Keratinocyte (primary cell): ENCODE data around the gene B3GNT9. TPM values are rescaled to one million over a fixed set of nuclear protein-coding genes. Genes with fewer than 3 reads are reported as not detected.

Source experiments
- DNase-seq: peaks from one replicate; pipeline ENCODE4 v3.0.0-alpha.2; 2011; ENCODE audit warnings: low read depth, missing footprints, low spot score
- FAIRE-seq: peaks from 2 replicates; lab custom pipeline; 2011; peaks lifted over from hg19 to GRCh38; lab: Jason Lieb, UNC
- H2AFZ ChIP-seq: 2 replicates; pipeline ENCODE4 v1.6.0; 2012; ENCODE audit warnings: low read length, control low read depth, inconsistent platforms; ENCODE audit not compliant: control insufficient read depth
- H3K27ac ChIP-seq: 2 replicates; pipeline ENCODE4 v1.5.1; 2011; ENCODE audit warnings: low read length; ENCODE audit not compliant: control insufficient read depth, insufficient read depth
- H3K27me3 ChIP-seq: 3 replicates; pipeline ENCODE4 v1.6.0; 2011; ENCODE audit warnings: low read length; ENCODE audit not compliant: control insufficient read depth, insufficient read depth; ENCODE audit errors: extremely low read depth
- H3K36me3 ChIP-seq, 2 experiments: 2 replicates in 1 of 2; 3 replicates in 1 of 2; pipeline ENCODE4 v1.5.1; 2011; ENCODE audit warnings: low read length in 2 of 2, mild to moderate bottlenecking in 1 of 2; ENCODE audit not compliant: control insufficient read depth in 2 of 2, insufficient read depth in 2 of 2; ENCODE audit errors: extremely low read depth in 1 of 2
- H3K4me1 ChIP-seq: 3 replicates; pipeline ENCODE4 v1.5.1; 2011; ENCODE audit warnings: low read length; ENCODE audit not compliant: control insufficient read depth, insufficient read depth; ENCODE audit errors: extremely low read depth
- H3K4me2 ChIP-seq: 3 replicates; pipeline ENCODE4 v1.6.0; 2011; ENCODE audit warnings: low read depth, low read length; ENCODE audit not compliant: control insufficient read depth, insufficient read depth; ENCODE audit errors: extremely low read depth
- H3K4me3 ChIP-seq, 3 experiments: fragments of 200-600 bp in 1 of 3; sonication (generic) in 1 of 3; 2 replicates in 2 of 3; 3 replicates in 1 of 3; pipeline ENCODE4 v1.5.1; 2011 to 2016; ENCODE audit warnings: low read length in 3 of 3, mild to moderate bottlenecking in 3 of 3, control low read depth in 2 of 3, inconsistent platforms in 1 of 3, low read depth in 1 of 3, mixed read lengths in 1 of 3, mixed run types in 1 of 3, moderate library complexity in 1 of 3; ENCODE audit not compliant: control insufficient read depth in 2 of 3, insufficient read depth in 2 of 3; ENCODE audit errors: extremely low read depth in 1 of 3
- H3K79me2 ChIP-seq: 2 replicates; pipeline ENCODE4 v1.6.0; 2012; ENCODE audit warnings: low read length; ENCODE audit not compliant: control insufficient read depth, insufficient read depth
- H3K9ac ChIP-seq: 3 replicates; pipeline ENCODE4 v1.6.0; 2011; ENCODE audit warnings: low read length; ENCODE audit not compliant: control insufficient read depth, insufficient read depth; ENCODE audit errors: extremely low read depth
- H3K9me1 ChIP-seq: 3 replicates; pipeline ENCODE4 v1.6.0; 2011; ENCODE audit warnings: low read length; ENCODE audit not compliant: control insufficient read depth, insufficient read depth; ENCODE audit errors: extremely low read depth
- H3K9me3 ChIP-seq: 2 replicates; pipeline ENCODE4 v1.5.1; 2012; ENCODE audit warnings: low read depth, low read length; ENCODE audit not compliant: control insufficient read depth
- H4K20me1 ChIP-seq: 3 replicates; pipeline ENCODE4 v1.6.0; 2011; ENCODE audit warnings: low read length; ENCODE audit not compliant: control insufficient read depth, insufficient read depth; ENCODE audit errors: extremely low read depth
- CTCF ChIP-seq, 3 experiments: IDR thresholded peaks in 1 of 3; conservative IDR thresholded peaks in 1 of 3; optimal IDR thresholded peaks in 1 of 3; 2 replicates in 2 of 3; 3 replicates in 1 of 3; pipeline versions ENCODE3 to v1.5.1; 2011; ENCODE audit warnings: low read length in 3 of 3, mild to moderate bottlenecking in 3 of 3, moderate library complexity in 2 of 3, control low read depth in 1 of 3, inconsistent platforms in 1 of 3; ENCODE audit not compliant: insufficient read depth in 2 of 3; ENCODE audit errors: extremely low read depth in 1 of 3
- EZH2 ChIP-seq: IDR thresholded peaks from one replicate; pipeline ENCODE4 v1.6.1; 2012; ENCODE audit warnings: inconsistent platforms, mild to moderate bottlenecking, low read length, moderate library complexity
- dilution Hi-C: fragments of 300-500 bp; cut with MboI; formaldehyde crosslinking; loops from one replicate; pipeline ENCODE4 v1.7.0; 2020; ENCODE audit warnings: low sequenced_read_pairs; ENCODE audit not compliant: extremely low pct_ligation_motif_present
- polyA plus RNA-seq, 5 experiments: library from polyadenylated mRNA; depleted of rRNA in 3 of 5; stranded (reverse) in 3 of 5; stranded (forward) in 1 of 5; unstranded in 1 of 5; fragments of >200 nt; gene quantifications; 1 replicate in 1 of 5; 2 replicates in 3 of 5; 3 replicates in 1 of 5; pipeline versions ENCODE4 v1.2.1 to v1.2.3, GENCODE V29; 2011 to 2012; ENCODE audit warnings: missing spikeins in 2 of 5, low read depth in 1 of 5, low replicate concordance in 1 of 5

Gene B3GNT9
- polyA plus RNA-seq, 1 donor (not counting 4 experiments of a cell fraction or from before 2014, with no cell fraction given), result 2.6 TPM

- no peak overlapping the region for H3K4me2 ChIP-seq
- H4K20me1 ChIP-seq, result peaks cover under 1% of the 10 kb centered on the region
- TF ChIP-seq CTCF (optimal IDR thresholded peaks at IDR 0.05 in 1 of 3, IDR thresholded peaks at IDR 0.05 in 1 of 3, conservative IDR thresholded peaks at IDR 0.05 in 1 of 3; ENCODE audit: extremely low read depth in 1 of 3, insufficient read depth in 2 of 3, low read length in 3 of 3) (no peak), EZH2 (no peak)
- H3K9ac ChIP-seq, result no peak overlapping the region
- no peak overlapping the region for H3K4me3 ChIP-seq
- no peaks in the 10 kb centered on the region for H3K27me3 ChIP-seq
- no peaks in the 10 kb centered on the region for H3K9me3 ChIP-seq
- peaks cover 27 to 37% of the 10 kb centered on the region in 2 experiments for H3K36me3 ChIP-seq
- no peaks in the 10 kb centered on the region for H3K79me2 ChIP-seq
- H3K27ac ChIP-seq, result no peak overlapping the region
- H3K9me1 ChIP-seq, result no peaks in the 10 kb centered on the region
- peaks cover 14% of the 10 kb centered on the region for H3K4me1 ChIP-seq
- dilution Hi-C loops, result no loop called here
- FAIRE-seq (no peak), DNase-seq (no peak)
- H2AFZ ChIP-seq, result no peak overlapping the region
Measured at GRCh38 chr16:67149276-67150046, 1.3 kb downstream of the B3GNT9 start.

DNA sequence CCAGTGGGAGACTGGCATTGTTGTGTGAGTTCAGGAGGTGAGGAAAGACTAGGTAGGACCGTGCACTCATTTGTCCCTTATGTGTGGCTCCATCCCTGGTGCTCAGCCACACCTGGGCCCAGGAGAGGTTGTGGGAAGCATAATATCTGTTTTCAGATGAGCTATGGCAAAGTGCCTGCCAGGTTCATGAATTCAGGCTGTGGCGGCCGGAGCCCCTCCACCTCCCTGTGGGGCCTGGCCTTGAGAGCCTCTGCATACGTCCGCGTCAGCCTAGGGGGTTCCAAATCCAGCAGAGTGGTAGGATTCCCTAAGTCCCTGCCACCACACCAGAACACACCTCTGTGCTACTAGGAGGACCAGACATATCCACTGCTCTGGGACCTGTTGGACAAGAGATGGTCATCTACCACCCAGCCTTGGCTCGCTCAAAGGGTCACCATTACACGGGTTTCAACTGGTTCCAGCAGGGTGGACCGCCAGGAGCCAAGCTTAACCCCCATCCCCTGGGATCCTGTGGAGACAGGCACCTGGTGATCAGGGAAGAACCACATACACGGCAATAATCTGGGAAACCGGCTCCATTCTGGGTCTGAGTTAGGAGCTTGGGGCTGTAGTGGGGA, 2.0 kb downstream of the B3GNT9 start:
- H3K79me2 ChIP-seq, result no peaks in the 10 kb centered on the region
- H4K20me1 ChIP-seq, result no peaks in the 10 kb centered on the region
- H3K9ac ChIP-seq, result no peak overlapping the region
- peaks cover 34 to 38% of the 10 kb centered on the region in 2 experiments for H3K36me3 ChIP-seq
- H3K4me2 ChIP-seq, result no peak overlapping the region
- H3K27ac ChIP-seq, result no peak overlapping the region
- no peak overlapping the region for H2AFZ ChIP-seq
- no peak overlapping the region for H3K4me3 ChIP-seq
- FAIRE-seq (no peak), DNase-seq (no peak)
- H3K4me1 ChIP-seq, result peaks cover 14% of the 10 kb centered on the region
- dilution Hi-C loops, result no loop called here
- no peaks in the 10 kb centered on the region for H3K9me3 ChIP-seq
- H3K9me1 ChIP-seq, result no peaks in the 10 kb centered on the region
- H3K27me3 ChIP-seq, result no peaks in the 10 kb centered on the region
- no peak for TF ChIP-seq EZH2
- TF ChIP-seq CTCF (optimal IDR thresholded peaks at IDR 0.05 in 1 of 3, IDR thresholded peaks at IDR 0.05 in 1 of 3, conservative IDR thresholded peaks at IDR 0.05 in 1 of 3; ENCODE audit: extremely low read depth in 1 of 3, insufficient read depth in 2 of 3, low read length in 3 of 3), result no peak
